Measurements from ENCODE around the gene CACNG8.

Gene CACNG8

DNA sequence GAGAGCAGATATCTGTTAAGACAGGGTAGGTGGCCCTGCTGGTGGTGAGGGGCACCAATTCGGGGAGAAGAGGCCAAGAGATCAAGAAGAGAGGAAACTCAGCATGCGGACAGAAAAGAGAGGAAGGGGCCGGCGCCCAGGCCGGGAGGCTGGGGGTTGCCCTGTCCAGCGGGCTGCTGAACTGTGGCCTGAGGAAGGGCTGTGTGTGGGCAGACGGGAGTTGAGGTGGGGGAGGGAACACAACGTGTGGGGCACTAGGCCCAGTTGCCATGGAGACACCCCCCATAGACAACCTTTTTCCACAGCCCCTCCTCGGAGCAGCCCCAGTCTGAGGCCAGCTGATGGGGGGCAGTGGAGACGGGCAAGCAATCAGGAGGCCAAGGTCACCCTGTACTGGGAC lies 2.5 kb upstream of the CACNG8 start:
- Histone ChIP-seq H3F3A (ENCODE audit: insufficient read depth, low read length) (no peaks in the 10 kb centered on the region), H3K9me2 (ENCODE audit: low read depth, low read length) (no peaks in the 10 kb centered on the region), H3K9ac (ENCODE audit: low read length) (no peak overlapping the region), H3K9me3 (ENCODE audit: low read length) (no peaks in the 10 kb centered on the region), H4K20me1 (ENCODE audit: insufficient read depth, low read length) (no peaks in the 10 kb centered on the region), H3K27me3 (ENCODE audit: insufficient read depth, low read length) (no peaks in the 10 kb centered on the region), H3K79me2 (ENCODE audit: insufficient read depth, low read length) (no peaks in the 10 kb centered on the region), H3K4me1 (ENCODE audit: insufficient read depth, low read length, severe bottlenecking) (no peaks in the 10 kb centered on the region), H3K4me2 (ENCODE audit: low read length) (no peak overlapping the region), H2AFZ (ENCODE audit: low read length) (no peak overlapping the region), H3K36me3 (ENCODE audit: insufficient read depth, low read length) (no peaks in the 10 kb centered on the region), H3K4me3 (ENCODE audit: low read depth, low read length, poor library complexity, severe bottlenecking) (no peak overlapping the region), H3K27ac (ENCODE audit: low read depth, low read length, poor library complexity, severe bottlenecking) (no peak overlapping the region)
- no peak for TF ChIP-seq EZH2 (IDR thresholded peaks at IDR 0.05; ENCODE audit: borderline replicate concordance, low read length)
- TF ChIP-seq, protein P1, sequence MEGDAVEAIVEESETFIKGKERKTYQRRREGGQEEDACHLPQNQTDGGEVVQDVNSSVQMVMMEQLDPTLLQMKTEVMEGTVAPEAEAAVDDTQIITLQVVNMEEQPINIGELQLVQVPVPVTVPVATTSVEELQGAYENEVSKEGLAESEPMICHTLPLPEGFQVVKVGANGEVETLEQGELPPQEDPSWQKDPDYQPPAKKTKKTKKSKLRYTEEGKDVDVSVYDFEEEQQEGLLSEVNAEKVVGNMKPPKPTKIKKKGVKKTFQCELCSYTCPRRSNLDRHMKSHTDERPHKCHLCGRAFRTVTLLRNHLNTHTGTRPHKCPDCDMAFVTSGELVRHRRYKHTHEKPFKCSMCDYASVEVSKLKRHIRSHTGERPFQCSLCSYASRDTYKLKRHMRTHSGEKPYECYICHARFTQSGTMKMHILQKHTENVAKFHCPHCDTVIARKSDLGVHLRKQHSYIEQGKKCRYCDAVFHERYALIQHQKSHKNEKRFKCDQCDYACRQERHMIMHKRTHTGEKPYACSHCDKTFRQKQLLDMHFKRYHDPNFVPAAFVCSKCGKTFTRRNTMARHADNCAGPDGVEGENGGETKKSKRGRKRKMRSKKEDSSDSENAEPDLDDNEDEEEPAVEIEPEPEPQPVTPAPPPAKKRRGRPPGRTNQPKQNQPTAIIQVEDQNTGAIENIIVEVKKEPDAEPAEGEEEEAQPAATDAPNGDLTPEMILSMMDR (IDR thresholded peaks at IDR 0.05; ENCODE audit: low read length) = no peak

DNA sequence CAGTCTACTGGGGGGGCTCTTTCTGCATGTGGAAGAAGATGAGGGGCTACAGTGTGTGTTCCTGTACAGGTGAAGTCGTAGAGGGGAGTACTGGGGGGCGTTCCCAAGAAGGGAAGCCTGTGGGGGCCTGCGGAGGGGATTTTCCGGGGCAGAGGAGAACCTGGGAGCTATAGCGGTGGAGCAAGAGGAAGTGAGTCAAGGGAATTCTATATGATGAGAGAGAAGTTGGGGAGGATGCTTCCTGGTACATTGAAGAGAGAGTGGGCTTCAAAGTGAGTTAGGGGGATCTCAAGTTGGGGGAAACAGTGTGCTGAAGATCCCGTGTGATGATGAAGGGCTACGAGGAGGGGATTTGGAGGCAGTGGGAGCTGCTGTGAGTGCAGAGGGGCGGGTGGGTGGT lies 1.9 kb upstream of the CACNG8 start:
- H3F3A ChIP-seq (ENCODE audit: insufficient read depth, low read length) = no peaks in the 10 kb centered on the region
- no peak overlapping the region for H3K27ac ChIP-seq (ENCODE audit: low read depth, low read length, poor library complexity, severe bottlenecking)
- H3K4me1 ChIP-seq (ENCODE audit: insufficient read depth, low read length, severe bottlenecking) = no peaks in the 10 kb centered on the region
- H3K4me3 ChIP-seq (ENCODE audit: low read depth, low read length, poor library complexity, severe bottlenecking) = no peak overlapping the region
- H3K9ac ChIP-seq (ENCODE audit: low read length) = no peak overlapping the region
- TF ChIP-seq EZH2 (IDR thresholded peaks at IDR 0.05; ENCODE audit: borderline replicate concordance, low read length) = no peak
- TF ChIP-seq, protein P1 (IDR thresholded peaks at IDR 0.05; ENCODE audit: low read length) = no peak
- no peaks in the 10 kb centered on the region for H3K36me3 ChIP-seq (ENCODE audit: insufficient read depth, low read length)
- H3K4me2 ChIP-seq (ENCODE audit: low read length) = no peak overlapping the region
- no peaks in the 10 kb centered on the region for H4K20me1 ChIP-seq (ENCODE audit: insufficient read depth, low read length)
- no peak overlapping the region for H2AFZ ChIP-seq (ENCODE audit: low read length)
- no peaks in the 10 kb centered on the region for H3K27me3 ChIP-seq (ENCODE audit: insufficient read depth, low read length)
- no peaks in the 10 kb centered on the region for H3K9me3 ChIP-seq (ENCODE audit: low read length)
- H3K9me2 ChIP-seq (ENCODE audit: low read depth, low read length) = no peaks in the 10 kb centered on the region
- H3K79me2 ChIP-seq (ENCODE audit: insufficient read depth, low read length) = no peaks in the 10 kb centered on the region

DNA sequence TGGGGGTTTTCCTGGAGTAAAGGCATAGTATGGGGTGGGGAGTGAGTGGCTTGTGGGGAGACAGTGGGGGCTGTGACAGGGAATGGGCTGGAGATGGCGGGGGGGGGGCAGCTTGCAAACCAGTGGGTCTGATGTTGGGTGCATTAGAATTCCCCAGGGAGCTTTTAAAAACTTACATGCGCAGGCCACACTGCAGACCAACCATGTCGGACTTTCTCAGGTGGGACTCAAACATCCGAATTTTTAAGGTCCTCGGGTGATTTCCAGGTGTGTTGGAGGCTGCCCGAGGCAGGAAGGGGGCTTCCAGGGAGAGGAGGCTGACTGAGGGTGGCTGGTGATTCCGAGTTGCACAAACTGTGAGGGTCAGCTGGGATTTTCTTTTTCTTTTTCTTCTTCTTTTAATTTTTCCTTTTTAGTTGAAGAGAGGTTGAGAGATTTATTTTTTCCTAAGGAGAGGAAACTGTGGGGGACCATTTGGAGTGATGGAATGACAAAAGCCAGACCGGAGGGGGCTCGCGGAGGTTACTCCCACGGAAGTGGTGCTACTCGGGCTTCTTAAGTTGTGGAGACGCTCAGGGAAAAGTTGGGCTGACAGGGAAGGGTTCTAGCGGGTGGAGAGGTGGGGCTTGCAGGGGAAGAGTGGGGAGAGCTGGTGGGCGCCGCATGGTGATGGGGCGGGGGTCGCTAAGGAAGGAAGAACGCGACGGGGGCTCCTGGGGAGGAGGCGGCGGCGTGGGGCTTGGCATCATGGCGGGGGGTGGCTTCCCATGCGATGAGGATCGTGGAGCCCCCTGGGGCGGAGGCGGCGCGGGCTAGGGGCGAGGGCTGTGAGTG lies 997 bp upstream of the CACNG8 start:
- no peak for TF ChIP-seq EZH2 (IDR thresholded peaks at IDR 0.05; ENCODE audit: borderline replicate concordance, low read length)
- TF ChIP-seq, protein P1 (IDR thresholded peaks at IDR 0.05; ENCODE audit: low read length) = no peak
- H4K20me1 ChIP-seq (ENCODE audit: insufficient read depth, low read length) = no peaks in the 10 kb centered on the region
- H3K27ac ChIP-seq (ENCODE audit: low read depth, low read length, poor library complexity, severe bottlenecking) = no peak overlapping the region
- no peaks in the 10 kb centered on the region for H3K9me3 ChIP-seq (ENCODE audit: low read length)
- H3K9ac ChIP-seq (ENCODE audit: low read length) = no peak overlapping the region
- no peak overlapping the region for H3K4me2 ChIP-seq (ENCODE audit: low read length)
- H3K4me1 ChIP-seq (ENCODE audit: insufficient read depth, low read length, severe bottlenecking) = no peaks in the 10 kb centered on the region
- H3K79me2 ChIP-seq (ENCODE audit: insufficient read depth, low read length) = no peaks in the 10 kb centered on the region
- H3K4me3 ChIP-seq (ENCODE audit: low read depth, low read length, poor library complexity, severe bottlenecking) = no peak overlapping the region
- H3K27me3 ChIP-seq (ENCODE audit: insufficient read depth, low read length) = no peaks in the 10 kb centered on the region
- H3K36me3 ChIP-seq (ENCODE audit: insufficient read depth, low read length) = no peaks in the 10 kb centered on the region
- H2AFZ ChIP-seq (ENCODE audit: low read length) = no peak overlapping the region
- H3K9me2 ChIP-seq (ENCODE audit: low read depth, low read length) = no peaks in the 10 kb centered on the region
- no peaks in the 10 kb centered on the region for H3F3A ChIP-seq (ENCODE audit: insufficient read depth, low read length)

Measured in OCI-LY1 (cell line).